Gastrocnemius medialis (tissue), 4 donors: ENCODE data around the gene KCNK2. TPM values are rescaled to one million over a fixed set of nuclear protein-coding genes. Genes with fewer than 3 reads are reported as not detected.

Experiments used
- ATAC-seq, 2 donors: fragments of 150-250 bp; one replicate each; pipeline ENCODE4 v1.9.1; 2016
- DNase-seq, 2 donors: peaks; one replicate each; pipeline ENCODE4 v3.0.0-alpha.2; 2019
- H3K27ac ChIP-seq, 4 donors: fragments of 200-600 bp; sonication (generic); 1 replicate in 1 of 4; 2 replicates in 3 of 4; pipeline ENCODE4 v1.5.1; 2016 to 2018; ENCODE audit warnings: mild to moderate bottlenecking in 2 of 4, moderate library complexity in 1 of 4
- H3K27me3 ChIP-seq, 3 donors: fragments of 200-600 bp; sonication (generic) in 2 of 3; 1 replicate in 1 of 3; 2 replicates in 2 of 3; pipeline versions ENCODE4 v1.5.1 to v1.6.0; 2016 to 2019; ENCODE audit warnings: mild to moderate bottlenecking in 1 of 3, moderate library complexity in 1 of 3
- H3K36me3 ChIP-seq, 2 donors: fragments of 200-600 bp; sonication (generic) in 1 of 2; one replicate each; pipeline ENCODE4 v1.5.1; 2017 to 2018
- H3K4me1 ChIP-seq, 2 donors: fragments of 200-600 bp; sonication (generic) in 1 of 2; one replicate each; pipeline ENCODE4 v1.5.1; 2016 to 2017; ENCODE audit warnings: mild to moderate bottlenecking in 2 of 2
- H3K4me3 ChIP-seq, 4 donors: fragments of 200-600 bp; sonication (generic) in 3 of 4; 1 replicate in 1 of 4; 2 replicates in 3 of 4; pipeline ENCODE4 v1.5.1; 2016 to 2019; ENCODE audit warnings: mild to moderate bottlenecking in 2 of 4
- H3K9me3 ChIP-seq, 3 donors: fragments of 200-600 bp; sonication (generic) in 2 of 3; 1 replicate in 1 of 3; 2 replicates in 2 of 3; pipeline ENCODE4 v1.5.1; 2016 to 2019
- POLR2A ChIP-seq, 2 donors: fragments of 450-650 bp; IDR thresholded peaks; one replicate each; pipeline ENCODE4 v1.6.1; 2017; ENCODE audit warnings: antibody characterized with exemption in 2 of 2, mild to moderate bottlenecking in 2 of 2, moderate library complexity in 2 of 2
- in situ Hi-C, 4 donors: fragments of 200-750 bp; cut with MboI; loops; one replicate each; pipeline versions ENCODE4 v1.15.0 to v1.8.0; 2017; ENCODE audit warnings: low sequenced_read_pairs in 4 of 4
- intact Hi-C: fragments of 100-400 bp; cut with DNase I; formaldehyde crosslinking; loops from one replicate; pipeline ENCODE4 v1.15.1; 2023; ENCODE audit warnings: low total_unique reads
- total RNA-seq, 4 donors: library from RNA; depleted of rRNA; stranded (reverse); fragments of >200 nt; gene quantifications; one replicate each; pipeline versions ENCODE4 v1.1.0 to v1.2.3, GENCODE V29; 2016
- TF ChIP-seq, protein P1 (sequence below), 5 experiments: fragments of 450-650 bp in 3 of 5; fragments of 200-600 bp in 2 of 5; sonication (generic) in 2 of 5; IDR thresholded peaks in 4 of 5; conservative IDR thresholded peaks in 1 of 5; 1 replicate in 4 of 5; 2 replicates in 1 of 5; pipeline ENCODE4 v1.5.1; 2016 to 2019; ENCODE audit warnings: antibody characterized with exemption in 5 of 5, mild to moderate bottlenecking in 3 of 5, moderate library complexity in 3 of 5

Gene KCNK2
- total RNA-seq, 4 donors from 2014 or later: 0.56 to 2.4 (median 0.97) TPM

- Histone ChIP-seq H3K4me3 (no peak overlapping the region), H3K27ac (no peak overlapping the region), H3K4me1 (no peaks in the 10 kb centered on the region), H3K9me3 (no peaks in the 10 kb centered on the region), H3K36me3 (no peaks in the 10 kb centered on the region), H3K27me3 (no peaks in the 10 kb centered on the region)
- in situ Hi-C loops (no loop called here), intact Hi-C loops (no loop called here)
- DNase-seq (no peak), ATAC-seq (peak in 1 of 2 donors; percentile 11)
- TF ChIP-seq, protein P1, sequence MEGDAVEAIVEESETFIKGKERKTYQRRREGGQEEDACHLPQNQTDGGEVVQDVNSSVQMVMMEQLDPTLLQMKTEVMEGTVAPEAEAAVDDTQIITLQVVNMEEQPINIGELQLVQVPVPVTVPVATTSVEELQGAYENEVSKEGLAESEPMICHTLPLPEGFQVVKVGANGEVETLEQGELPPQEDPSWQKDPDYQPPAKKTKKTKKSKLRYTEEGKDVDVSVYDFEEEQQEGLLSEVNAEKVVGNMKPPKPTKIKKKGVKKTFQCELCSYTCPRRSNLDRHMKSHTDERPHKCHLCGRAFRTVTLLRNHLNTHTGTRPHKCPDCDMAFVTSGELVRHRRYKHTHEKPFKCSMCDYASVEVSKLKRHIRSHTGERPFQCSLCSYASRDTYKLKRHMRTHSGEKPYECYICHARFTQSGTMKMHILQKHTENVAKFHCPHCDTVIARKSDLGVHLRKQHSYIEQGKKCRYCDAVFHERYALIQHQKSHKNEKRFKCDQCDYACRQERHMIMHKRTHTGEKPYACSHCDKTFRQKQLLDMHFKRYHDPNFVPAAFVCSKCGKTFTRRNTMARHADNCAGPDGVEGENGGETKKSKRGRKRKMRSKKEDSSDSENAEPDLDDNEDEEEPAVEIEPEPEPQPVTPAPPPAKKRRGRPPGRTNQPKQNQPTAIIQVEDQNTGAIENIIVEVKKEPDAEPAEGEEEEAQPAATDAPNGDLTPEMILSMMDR (IDR thresholded peaks at IDR 0.05 in 4 of 5, conservative IDR thresholded peaks at IDR 0.05 in 1 of 5): no peak
Observed at GRCh38 chr1:215114154-215114933, 31.8 kb downstream of the KCNK2 start.

- Histone ChIP-seq H3K36me3 (no peaks in the 10 kb centered on the region), H3K27me3 (no peaks in the 10 kb centered on the region), H3K4me3 (no peak overlapping the region), H3K27ac (no peak overlapping the region), H3K9me3 (no peaks in the 10 kb centered on the region), H3K4me1 (no peaks in the 10 kb centered on the region)
- DNase-seq: no peak
- no peak for ATAC-seq
- in situ Hi-C loops: no loop called here
- TF ChIP-seq POLR2A (IDR thresholded peaks at IDR 0.05): no peak
- TF ChIP-seq, protein P1 (IDR thresholded peaks at IDR 0.05 in 4 of 5, conservative IDR thresholded peaks at IDR 0.05 in 1 of 5): no peak
- intact Hi-C loops: no loop called here
Observed at GRCh38 chr1:215115760-215116159, 33.2 kb downstream of the KCNK2 start.

DNA sequence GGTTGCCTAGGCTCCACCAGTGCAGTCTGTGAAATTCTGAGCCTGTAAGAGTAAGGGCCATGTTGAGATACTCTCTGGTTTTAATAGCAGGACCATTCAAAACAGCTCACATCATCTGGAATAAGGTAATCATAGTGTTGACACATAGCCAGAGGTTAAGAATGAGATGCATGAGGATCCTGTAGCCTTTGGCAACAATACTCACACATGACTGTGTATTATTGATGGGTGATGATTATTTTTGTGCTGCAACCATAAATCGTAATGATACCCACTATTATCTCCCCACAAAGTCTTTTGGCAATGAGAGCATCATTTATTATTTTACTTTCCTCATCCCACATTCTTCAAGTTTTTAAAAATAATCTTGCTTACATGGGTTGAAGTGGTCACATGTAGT, 35.5 kb downstream of the KCNK2 start:
- DNase-seq: no peak
- H3K4me1 ChIP-seq: no peaks in the 10 kb centered on the region
- ATAC-seq: no peak
- in situ Hi-C loops (no loop called here), intact Hi-C loops (no loop called here)
- no peak overlapping the region for H3K4me3 ChIP-seq
- H3K27me3 ChIP-seq: no peaks in the 10 kb centered on the region
- no peaks in the 10 kb centered on the region for H3K9me3 ChIP-seq
- no peaks in the 10 kb centered on the region for H3K36me3 ChIP-seq
- TF ChIP-seq, protein P1 (IDR thresholded peaks at IDR 0.05 in 4 of 5, conservative IDR thresholded peaks at IDR 0.05 in 1 of 5): no peak
- TF ChIP-seq POLR2A (IDR thresholded peaks at IDR 0.05): no peak
- H3K27ac ChIP-seq: no peak overlapping the region

DNA sequence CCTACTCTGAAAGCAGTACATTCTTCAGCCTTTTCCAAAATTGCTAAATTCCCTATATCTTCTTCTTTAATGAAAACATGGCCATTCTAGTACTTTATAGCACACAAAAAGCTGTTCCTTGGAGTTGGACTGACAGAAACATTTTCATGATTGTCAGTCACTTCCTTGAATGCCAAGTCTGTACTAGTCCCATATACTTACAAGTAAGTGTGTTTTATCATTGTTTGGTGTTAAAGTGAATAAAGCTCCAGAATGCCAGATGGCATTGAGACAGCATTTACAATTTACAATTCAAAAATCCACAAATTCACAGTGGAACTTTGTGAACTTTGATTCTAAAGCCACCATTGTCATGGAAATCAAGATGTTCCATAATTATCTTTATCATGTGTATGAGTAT, 36.5 kb downstream of the KCNK2 start:
- ATAC-seq (no peak), DNase-seq (no peak)
- no peak overlapping the region for H3K4me3 ChIP-seq
- H3K27ac ChIP-seq: no peak overlapping the region
- no peak for TF ChIP-seq POLR2A (IDR thresholded peaks at IDR 0.05)
- TF ChIP-seq, protein P1 (IDR thresholded peaks at IDR 0.05 in 4 of 5, conservative IDR thresholded peaks at IDR 0.05 in 1 of 5): no peak
- intact Hi-C loops: no loop called here
- in situ Hi-C loops: no loop called here
- H3K4me1 ChIP-seq: no peaks in the 10 kb centered on the region
- H3K9me3 ChIP-seq: no peaks in the 10 kb centered on the region
- H3K36me3 ChIP-seq: no peaks in the 10 kb centered on the region
- H3K27me3 ChIP-seq: no peaks in the 10 kb centered on the region
